ENCODE data around the gene ZNF827.
A peak's percentile ranks its signal among the peaks of the same experiment; 100 is the strongest.

ZNF827 gene

DNA sequence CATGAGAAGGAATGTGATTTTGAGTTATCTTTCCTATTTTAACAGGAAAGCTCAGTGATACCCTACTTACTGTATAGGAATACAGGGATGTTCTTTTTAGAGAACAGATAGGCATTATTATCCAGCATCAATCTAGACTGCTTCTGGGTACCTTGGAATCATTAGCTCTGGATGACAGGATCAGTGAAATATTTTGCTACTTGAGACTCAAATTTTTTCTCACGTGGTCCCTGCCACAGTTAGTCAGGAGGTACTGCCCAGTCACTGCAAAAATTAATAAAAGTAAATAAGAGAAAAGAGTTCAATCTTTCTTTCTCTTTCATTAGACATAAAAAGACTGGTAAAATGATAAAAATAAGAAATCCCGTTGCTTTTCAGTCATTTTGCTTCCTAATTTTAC, 5.5 kb downstream of the ZNF827 start:
- H3K4me3 ChIP-seq: no peak overlapping the region
- no peaks in the 10 kb centered on the region for H3K36me3 ChIP-seq
- H3K27me3 ChIP-seq: no peaks in the 10 kb centered on the region
- intact Hi-C loops (cut with DNase I; ENCODE audit: low total_unique reads): loop anchor here (10.0 kb wide), 2 partner anchors 48 to 758 kb away; no protein-coding TSS in a partner anchor
- TF ChIP-seq, protein P1, sequence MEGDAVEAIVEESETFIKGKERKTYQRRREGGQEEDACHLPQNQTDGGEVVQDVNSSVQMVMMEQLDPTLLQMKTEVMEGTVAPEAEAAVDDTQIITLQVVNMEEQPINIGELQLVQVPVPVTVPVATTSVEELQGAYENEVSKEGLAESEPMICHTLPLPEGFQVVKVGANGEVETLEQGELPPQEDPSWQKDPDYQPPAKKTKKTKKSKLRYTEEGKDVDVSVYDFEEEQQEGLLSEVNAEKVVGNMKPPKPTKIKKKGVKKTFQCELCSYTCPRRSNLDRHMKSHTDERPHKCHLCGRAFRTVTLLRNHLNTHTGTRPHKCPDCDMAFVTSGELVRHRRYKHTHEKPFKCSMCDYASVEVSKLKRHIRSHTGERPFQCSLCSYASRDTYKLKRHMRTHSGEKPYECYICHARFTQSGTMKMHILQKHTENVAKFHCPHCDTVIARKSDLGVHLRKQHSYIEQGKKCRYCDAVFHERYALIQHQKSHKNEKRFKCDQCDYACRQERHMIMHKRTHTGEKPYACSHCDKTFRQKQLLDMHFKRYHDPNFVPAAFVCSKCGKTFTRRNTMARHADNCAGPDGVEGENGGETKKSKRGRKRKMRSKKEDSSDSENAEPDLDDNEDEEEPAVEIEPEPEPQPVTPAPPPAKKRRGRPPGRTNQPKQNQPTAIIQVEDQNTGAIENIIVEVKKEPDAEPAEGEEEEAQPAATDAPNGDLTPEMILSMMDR (IDR thresholded peaks at IDR 0.05): no peak
- DNase-seq: no peak
- H3K27ac ChIP-seq: peak overlapping the region; percentile 92 to 99
- H3K4me1 ChIP-seq: peaks cover 0 to 53% (median 29%) of the 10 kb centered on the region in 4 donors
- no peaks in the 10 kb centered on the region for H3K9me3 ChIP-seq

DNA sequence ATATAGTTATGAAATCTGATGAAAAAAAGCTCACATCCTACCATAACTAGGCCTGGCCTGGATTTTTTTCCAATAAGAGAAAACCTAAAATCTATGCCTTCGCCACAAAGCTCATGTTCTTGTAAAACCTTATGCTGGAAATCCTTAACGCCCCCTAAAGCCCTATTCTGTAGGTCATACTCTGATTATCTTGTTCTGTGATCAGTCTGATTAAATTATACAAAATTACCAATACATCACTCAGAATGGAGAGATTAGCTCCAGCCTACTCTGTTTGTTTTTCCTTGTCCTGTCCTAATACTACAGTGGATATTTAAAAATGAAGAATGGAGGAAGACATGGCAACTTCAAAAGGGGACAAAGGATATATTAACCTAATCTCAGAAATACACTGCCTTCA, 7.2 kb downstream of the ZNF827 start:
- no peaks in the 10 kb centered on the region for H3K9me3 ChIP-seq
- intact Hi-C loops (cut with DNase I; ENCODE audit: low total_unique reads): loop anchor here (10.0 kb wide), 2 partner anchors 47 to 757 kb away; no protein-coding TSS in a partner anchor
- peaks cover 0 to 58% (median 29%) of the 10 kb centered on the region in 4 donors for H3K4me1 ChIP-seq
- no peak for DNase-seq
- H3K4me3 ChIP-seq: no peak overlapping the region
- H3K27ac ChIP-seq: peak overlapping the region; percentile 61 to 62
- no peaks in the 10 kb centered on the region for H3K27me3 ChIP-seq
- TF ChIP-seq, protein P1 (IDR thresholded peaks at IDR 0.05): no peak
- H3K36me3 ChIP-seq: no peaks in the 10 kb centered on the region

DNA sequence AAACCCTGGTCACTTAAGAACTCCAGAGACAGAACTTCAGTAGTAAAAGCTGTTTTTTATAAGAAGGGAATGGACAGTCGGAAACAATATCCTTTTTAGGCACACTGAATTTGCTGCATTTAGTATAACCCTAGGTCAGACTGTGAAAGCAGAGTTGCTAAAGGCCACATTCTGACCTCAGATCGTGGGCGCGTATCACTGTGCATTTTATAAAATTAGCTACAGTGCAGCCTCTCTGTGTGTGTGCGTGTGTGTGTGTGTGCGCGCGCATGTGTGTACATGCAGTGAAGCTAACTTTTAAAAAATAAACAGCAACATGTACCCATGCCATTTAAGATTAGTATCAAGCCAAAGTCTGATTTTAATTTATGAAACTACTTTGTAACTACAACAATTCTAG, 8.0 kb downstream of the ZNF827 start:
- no peak overlapping the region for H3K4me3 ChIP-seq
- H3K4me1 ChIP-seq: peaks cover 0 to 56% (median 25%) of the 10 kb centered on the region in 4 donors
- H3K27ac ChIP-seq: peak overlapping the region; percentile 61 to 62
- TF ChIP-seq, protein P1 (IDR thresholded peaks at IDR 0.05): no peak
- DNase-seq: no peak
- intact Hi-C loops (cut with DNase I; ENCODE audit: low total_unique reads): loop anchor here (10.0 kb wide), 2 partner anchors 46 to 756 kb away; no protein-coding TSS in a partner anchor
- no peaks in the 10 kb centered on the region for H3K36me3 ChIP-seq
- no peaks in the 10 kb centered on the region for H3K9me3 ChIP-seq
- H3K27me3 ChIP-seq: no peaks in the 10 kb centered on the region

DNA sequence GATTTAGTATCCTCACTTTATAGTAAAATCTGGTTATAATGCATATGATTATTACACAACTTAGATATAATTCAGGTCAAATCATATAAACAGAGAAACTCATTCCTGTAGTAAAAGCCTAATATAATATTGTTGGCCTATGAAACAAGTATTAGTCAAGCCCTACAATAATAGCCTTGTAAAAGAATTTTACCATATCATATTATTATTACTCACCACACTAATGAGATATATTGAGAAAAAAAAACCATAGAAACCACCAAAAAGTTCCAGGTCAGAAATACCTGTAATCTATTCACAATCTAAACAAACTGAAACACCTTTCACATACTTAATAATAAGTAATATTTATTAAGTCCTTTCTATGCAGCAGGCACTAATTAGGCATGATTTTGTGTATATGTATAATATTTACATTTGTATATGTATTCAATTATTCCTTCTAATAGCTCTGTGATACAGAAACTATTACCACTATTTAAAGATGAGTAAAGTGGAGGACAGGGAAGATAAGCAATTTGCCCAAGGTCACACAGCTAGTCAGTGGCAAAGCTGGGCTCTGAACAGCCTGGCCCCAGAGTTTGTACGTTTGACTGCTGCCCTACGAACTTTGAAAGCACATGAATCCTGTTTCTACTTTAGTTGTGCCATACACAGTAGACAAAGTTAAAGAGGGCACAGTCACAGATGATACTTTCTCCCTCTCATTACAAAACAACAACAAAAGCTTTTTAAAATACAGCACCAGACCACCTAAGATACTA, 9.0 kb downstream of the ZNF827 start:
- Histone ChIP-seq H3K9me3 (no peaks in the 10 kb centered on the region), H3K4me1 (peaks cover 0 to 46% (median 16%) of the 10 kb centered on the region in 4 donors), H3K4me3 (no peak overlapping the region), H3K27ac (peak overlapping the region; percentile 61 to 62), H3K36me3 (no peaks in the 10 kb centered on the region), H3K27me3 (no peaks in the 10 kb centered on the region)
- TF ChIP-seq, protein P1 (IDR thresholded peaks at IDR 0.05): no peak
- intact Hi-C loops (cut with DNase I; ENCODE audit: low total_unique reads): loop anchor here (10.0 kb wide), 2 partner anchors 45 to 755 kb away; no protein-coding TSS in a partner anchor
- DNase-seq: no peak

DNA sequence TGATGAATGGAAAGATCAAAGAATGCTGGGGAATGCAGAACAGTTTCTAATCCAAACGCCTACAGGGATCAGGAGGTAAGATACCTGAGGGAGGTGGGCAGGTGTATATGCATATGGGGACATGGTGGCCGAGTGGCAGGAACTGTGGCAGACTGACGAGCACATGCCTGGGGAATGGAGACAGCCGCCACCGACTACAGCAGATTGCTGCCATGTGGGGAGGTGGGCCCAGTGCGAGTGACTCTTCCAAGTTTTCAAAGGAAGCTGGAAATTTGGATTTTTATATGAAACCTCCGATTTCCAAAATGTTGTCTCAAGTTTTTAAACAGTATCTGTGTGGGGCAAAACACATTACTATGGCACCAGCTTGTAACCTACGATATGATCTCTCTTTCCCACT, 9.9 kb downstream of the ZNF827 start:
- intact Hi-C loops (cut with DNase I; ENCODE audit: low total_unique reads): no loop called here
- peaks cover 0 to 37% (median 13%) of the 10 kb centered on the region in 4 donors for H3K4me1 ChIP-seq
- no peaks in the 10 kb centered on the region for H3K9me3 ChIP-seq
- no peaks in the 10 kb centered on the region for H3K27me3 ChIP-seq
- TF ChIP-seq, protein P1 (IDR thresholded peaks at IDR 0.05): no peak
- H3K36me3 ChIP-seq: no peaks in the 10 kb centered on the region
- H3K4me3 ChIP-seq: no peak overlapping the region
- no peak overlapping the region for H3K27ac ChIP-seq
- DNase-seq: no peak
